Chondrocyte (in vitro differentiated cells): ENCODE data around the gene RFNG. TPM values are rescaled to one million over a fixed set of nuclear protein-coding genes. Genes with fewer than 3 reads are reported as not detected.

Experiments
- DNase-seq: peaks from one replicate; pipeline ENCODE4 v3.0.0; 2021; ENCODE audit warnings: mixed read lengths, low spot score
- H3K27ac Mint-ChIP-seq: one replicate; pipeline ENCODE4 v1.8.0; 2021; ENCODE audit warnings: mild to moderate bottlenecking, moderate library complexity, mixed read lengths; ENCODE audit not compliant: unreplicated experiment
- H3K27me3 Mint-ChIP-seq: 2 replicates; pipeline ENCODE4 v1.8.0; 2021; ENCODE audit warnings: low read depth, mixed read lengths
- H3K36me3 Mint-ChIP-seq: 2 replicates; pipeline ENCODE4 v1.8.0; 2021; ENCODE audit warnings: low read depth, mixed read lengths
- H3K4me1 Mint-ChIP-seq: 2 replicates; pipeline ENCODE4 v1.8.0; 2021; ENCODE audit warnings: low read depth, mild to moderate bottlenecking, mixed read lengths
- H3K4me3 Mint-ChIP-seq: one replicate; pipeline ENCODE4 v1.8.0; 2021; ENCODE audit warnings: mild to moderate bottlenecking, moderate library complexity, mixed read lengths; ENCODE audit not compliant: unreplicated experiment
- H3K9me3 Mint-ChIP-seq: 2 replicates; pipeline ENCODE4 v1.8.0; 2021; ENCODE audit warnings: low read depth, mixed read lengths
- CTCF ChIP-seq: fragments of 200-600 bp; sonication (generic); IDR thresholded peaks from 2 replicates; pipeline ENCODE4 v1.5.0; 2021; ENCODE audit warnings: antibody characterized with exemption, mild to moderate bottlenecking, moderate library complexity
- total RNA-seq: library from RNA; stranded (reverse); gene quantifications from 3 replicates; pipeline ENCODE4 v1.2.1, GENCODE V29; 2021

The RFNG gene
- total RNA-seq, 1 donor from 2014 or later = 47.4 TPM

- no peaks in the 10 kb centered on the region for H3K9me3 Mint-ChIP-seq
- H3K4me3 Mint-ChIP-seq = no peak overlapping the region
- no peaks in the 10 kb centered on the region for H3K36me3 Mint-ChIP-seq
- DNase-seq = no peak
- no peak for TF ChIP-seq CTCF
- H3K27ac Mint-ChIP-seq = no peak overlapping the region
- H3K4me1 Mint-ChIP-seq = peaks cover 8% of the 10 kb centered on the region
- no peaks in the 10 kb centered on the region for H3K27me3 Mint-ChIP-seq
Measured at GRCh38 chr17:82016875-82017459, 34.6 kb downstream of the RFNG start.

GRCh38 chr17:82016061-82016874 lies 35.3 kb downstream of the RFNG start:
- H3K36me3 Mint-ChIP-seq = no peaks in the 10 kb centered on the region
- no peaks in the 10 kb centered on the region for H3K9me3 Mint-ChIP-seq
- H3K27ac Mint-ChIP-seq = no peak overlapping the region
- no peak for DNase-seq
- no peak for TF ChIP-seq CTCF
- H3K27me3 Mint-ChIP-seq = no peaks in the 10 kb centered on the region
- H3K4me1 Mint-ChIP-seq = peaks cover under 1% of the 10 kb centered on the region
- H3K4me3 Mint-ChIP-seq = no peak overlapping the region

- Mint-ChIP-seq H3K27me3 (no peaks in the 10 kb centered on the region), H3K9me3 (no peaks in the 10 kb centered on the region), H3K4me3 (no peak overlapping the region), H3K27ac (no peak overlapping the region), H3K36me3 (no peaks in the 10 kb centered on the region), H3K4me1 (no peaks in the 10 kb centered on the region)
- DNase-seq = no peak
- TF ChIP-seq CTCF = no peak
Measured at GRCh38 chr17:82015311-82015971, 36.2 kb downstream of the RFNG start.

GRCh38 chr17:82014971-82015310 lies 36.7 kb downstream of the RFNG start:
- Mint-ChIP-seq H3K9me3 (no peaks in the 10 kb centered on the region), H3K4me1 (no peaks in the 10 kb centered on the region), H3K27ac (no peak overlapping the region), H3K36me3 (no peaks in the 10 kb centered on the region), H3K4me3 (no peak overlapping the region), H3K27me3 (no peaks in the 10 kb centered on the region)
- no peak for DNase-seq
- no peak for TF ChIP-seq CTCF

GRCh38 chr17:82014432-82014831 lies 37.2 kb downstream of the RFNG start:
- Mint-ChIP-seq H3K27me3 (no peaks in the 10 kb centered on the region), H3K4me3 (no peak overlapping the region)

More at GRCh38 chr17:82014432-82014831, 37.2 kb downstream of the RFNG start:
- TF ChIP-seq CTCF = no peak
- no peaks in the 10 kb centered on the region for H3K36me3 Mint-ChIP-seq
- no peaks in the 10 kb centered on the region for H3K4me1 Mint-ChIP-seq
- H3K27ac Mint-ChIP-seq = no peak overlapping the region
- DNase-seq = no peak
- no peaks in the 10 kb centered on the region for H3K9me3 Mint-ChIP-seq
